Mucosa of descending colon (tissue), 3 donors: ENCODE results near the gene QSER1. TPM values are rescaled to one million over a fixed set of nuclear protein-coding genes. Genes with fewer than 3 reads are reported as not detected.

Experiments
- ATAC-seq: fragments of 200-7000 bp; cut with Tn5 transposase; one replicate; pipeline ENCODE4 v1.9.1; 2020; ENCODE audit warnings: mild to moderate bottlenecking, moderate library complexity
- DNase-seq, 3 donors: peaks; one replicate each; pipeline ENCODE4 v3.0.0-alpha.2; 2020
- H3K36me3 ChIP-seq: fragments of 200-600 bp; one replicate; pipeline ENCODE4 v1.8.0; 2021; ENCODE audit warnings: low read depth, mild to moderate bottlenecking
- H3K4me1 ChIP-seq: fragments of 200-600 bp; one replicate; pipeline ENCODE4 v1.8.0; 2021; ENCODE audit warnings: low read depth, mild to moderate bottlenecking
- H3K4me3 ChIP-seq: fragments of 200-600 bp; one replicate; pipeline ENCODE4 v1.8.0; 2021; ENCODE audit warnings: mild to moderate bottlenecking
- H3K9me3 ChIP-seq: fragments of 200-600 bp; one replicate; pipeline ENCODE4 v1.8.0; 2021; ENCODE audit warnings: mild to moderate bottlenecking
- CTCF ChIP-seq: fragments of 200-600 bp; IDR thresholded peaks from one replicate; pipeline ENCODE4 v1.8.0; 2022; ENCODE audit warnings: antibody characterized with exemption, mild to moderate bottlenecking
- intact Hi-C, 2 donors: fragments of 100-400 bp; cut with DNase I in 1 of 2; cut with micrococcal nuclease in 1 of 2; formaldehyde crosslinking; loops; one replicate each; pipeline versions ENCODE4 v1.11.0 to v1.11.1; 2022; cut with DNase I, micrococcal nuclease
- total RNA-seq, 3 donors: library from RNA; stranded (reverse); fragmentation: NEBNext Ultra II Directional in 2 of 3; extraction: Animal tissue kit (Norgen Biotek cat#: 25700) in 2 of 3; gene quantifications; one replicate each; pipeline versions ENCODE4 v1.2.1 to v1.2.4, GENCODE V29; 2021 to 2023
- donor health status: DM: no; HTN: no; CAD: no; lungs with moderate emphysema.
- donor health status: DM: no; HTN: no; CAD: no.
- donor health status: DM: no; HTN: yes; CAD: no.

QSER1 gene
- total RNA-seq, 3 donors from 2014 or later, result 20.3 to 30.1 (median 25.9) TPM

GRCh38 chr11:32908619-32909018, 16.0 kb downstream of the QSER1 start:
- Histone ChIP-seq H3K36me3 (no peaks in the 10 kb centered on the region), H3K9me3 (no peaks in the 10 kb centered on the region), H3K4me3 (no peak overlapping the region), H3K4me1 (no peaks in the 10 kb centered on the region)
- DNase-seq (no peak), ATAC-seq (no peak)
- intact Hi-C loops, result no loop called here
- no peak for TF ChIP-seq CTCF

- ATAC-seq (no peak), DNase-seq (no peak)
- no peak for TF ChIP-seq CTCF
- Histone ChIP-seq H3K4me3 (no peak overlapping the region), H3K36me3 (no peaks in the 10 kb centered on the region), H3K9me3 (no peaks in the 10 kb centered on the region), H3K4me1 (no peaks in the 10 kb centered on the region)
- intact Hi-C loops, result no loop called here
These were observed 18.8 kb downstream of the QSER1 start for GRCh38 chr11:32911413-32911812.

GRCh38 chr11:32913445-32913844, 20.8 kb downstream of the QSER1 start:
- DNase-seq (peak in 1 of 3 donors; percentile 39), ATAC-seq (peak; percentile 86)
- intact Hi-C loops, result no loop called here
- TF ChIP-seq CTCF, result no peak
- Histone ChIP-seq H3K4me1 (no peaks in the 10 kb centered on the region), H3K9me3 (no peaks in the 10 kb centered on the region), H3K4me3 (no peak overlapping the region), H3K36me3 (no peaks in the 10 kb centered on the region)

GRCh38 chr11:32916361-32916760, 23.8 kb downstream of the QSER1 start:
- TF ChIP-seq CTCF, result no peak
- DNase-seq (no peak), ATAC-seq (peak; percentile 81)
- Histone ChIP-seq H3K4me1 (no peaks in the 10 kb centered on the region), H3K9me3 (no peaks in the 10 kb centered on the region), H3K36me3 (no peaks in the 10 kb centered on the region), H3K4me3 (no peak overlapping the region)
- intact Hi-C loops, result no loop called here

- no peak for DNase-seq
- H3K36me3 ChIP-seq, result no peaks in the 10 kb centered on the region
- intact Hi-C loops, result no loop called here
- ATAC-seq, result no peak
- H3K9me3 ChIP-seq, result no peaks in the 10 kb centered on the region
- TF ChIP-seq CTCF, result no peak
- no peaks in the 10 kb centered on the region for H3K4me1 ChIP-seq
- no peak overlapping the region for H3K4me3 ChIP-seq
These were observed 24.4 kb downstream of the QSER1 start for GRCh38 chr11:32916994-32917393.

GRCh38 chr11:32918427-32918826, 25.8 kb downstream of the QSER1 start:
- intact Hi-C loops, result no loop called here
- Histone ChIP-seq H3K4me1 (no peaks in the 10 kb centered on the region), H3K9me3 (no peaks in the 10 kb centered on the region), H3K36me3 (no peaks in the 10 kb centered on the region), H3K4me3 (no peak overlapping the region)
- ATAC-seq, result peak; percentile 5
- DNase-seq, result no peak
- TF ChIP-seq CTCF, result no peak
